HG02973 (cell line): ENCODE measurements around the gene CACNA2D1.

Source experiments
- ATAC-seq: cut with Tn5 transposase; IDR thresholded peaks from one replicate; pipeline ENCODE4 v1.9.1; 2021; ENCODE audit warnings: moderate library complexity; ENCODE audit not compliant: unreplicated experiment

CACNA2D1 gene

DNA sequence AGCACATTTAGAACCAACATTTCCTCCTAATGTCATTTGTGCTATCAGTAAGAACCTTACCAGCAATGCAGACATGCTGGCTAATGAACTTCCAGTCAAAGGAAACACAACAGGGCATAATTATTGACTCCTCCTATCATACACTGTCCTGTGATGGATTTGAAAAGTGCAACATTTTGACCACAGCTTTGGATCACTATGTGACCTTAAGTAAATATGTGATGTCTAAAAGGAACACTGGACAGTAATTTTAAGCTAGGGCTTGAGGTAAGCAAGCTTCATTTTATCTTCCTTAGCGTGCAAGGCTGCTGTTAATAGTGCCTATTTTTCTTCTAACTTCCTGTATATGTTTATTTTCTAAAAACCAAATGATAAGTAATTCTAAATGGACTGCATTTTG lies 433.2 kb downstream of the CACNA2D1 start:
- ATAC-seq = no peak

DNA sequence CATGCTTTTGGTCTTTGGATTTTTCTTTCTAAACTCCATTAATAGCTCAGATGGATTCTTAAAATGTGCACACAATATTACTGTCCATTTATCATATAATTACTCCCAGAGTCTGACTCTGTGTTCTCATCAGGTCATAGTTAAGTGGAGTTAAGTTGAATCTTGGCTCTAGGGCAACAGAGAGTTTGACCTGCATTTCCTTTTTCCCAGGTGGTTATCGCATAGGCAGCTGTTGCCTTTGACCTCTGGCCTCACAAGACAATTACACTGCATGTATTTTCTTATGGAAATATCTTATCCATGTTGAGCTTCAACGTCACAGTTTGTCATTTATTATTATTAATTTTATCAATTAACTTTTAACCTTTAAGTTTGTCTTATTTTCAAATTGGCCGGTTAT lies 436.3 kb downstream of the CACNA2D1 start:
- no peak for ATAC-seq

DNA sequence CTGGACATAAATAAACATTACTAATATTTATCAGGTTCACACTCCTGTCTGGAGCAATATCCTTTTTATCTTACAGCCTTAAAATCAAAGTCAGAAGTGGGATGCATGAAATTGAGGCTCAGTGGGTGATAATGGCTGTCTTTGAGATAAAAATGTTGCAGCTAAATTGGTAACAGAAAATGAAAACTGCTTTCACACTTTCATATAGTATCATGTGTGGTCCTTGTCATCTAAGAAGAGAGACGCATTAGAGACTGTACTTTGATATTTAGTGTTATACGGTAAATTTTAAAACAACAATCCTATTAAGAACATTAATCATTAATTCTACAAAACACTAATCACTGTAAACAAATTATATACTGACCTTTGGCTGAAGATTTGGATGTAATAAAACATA lies 438.5 kb downstream of the CACNA2D1 start:
- ATAC-seq = no peak

DNA sequence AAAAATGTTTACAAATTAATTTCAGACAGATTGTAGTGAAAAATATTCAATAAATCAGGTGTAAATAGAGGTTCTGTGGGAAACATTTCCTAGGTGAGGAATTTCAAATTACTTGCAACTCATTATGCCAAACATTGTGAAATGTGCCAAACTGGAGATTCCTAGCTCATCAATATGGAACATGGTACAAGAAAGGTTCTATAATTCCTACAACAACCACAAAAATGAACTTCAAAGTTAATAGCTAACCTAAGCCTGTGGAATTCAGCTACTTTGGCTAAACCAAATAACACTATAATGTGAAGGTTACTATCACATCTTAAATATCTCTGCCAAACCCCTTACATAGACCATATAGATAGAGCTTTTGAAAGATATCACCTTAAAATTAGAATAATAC lies 450.4 kb downstream of the CACNA2D1 start:
- ATAC-seq = no peak

DNA sequence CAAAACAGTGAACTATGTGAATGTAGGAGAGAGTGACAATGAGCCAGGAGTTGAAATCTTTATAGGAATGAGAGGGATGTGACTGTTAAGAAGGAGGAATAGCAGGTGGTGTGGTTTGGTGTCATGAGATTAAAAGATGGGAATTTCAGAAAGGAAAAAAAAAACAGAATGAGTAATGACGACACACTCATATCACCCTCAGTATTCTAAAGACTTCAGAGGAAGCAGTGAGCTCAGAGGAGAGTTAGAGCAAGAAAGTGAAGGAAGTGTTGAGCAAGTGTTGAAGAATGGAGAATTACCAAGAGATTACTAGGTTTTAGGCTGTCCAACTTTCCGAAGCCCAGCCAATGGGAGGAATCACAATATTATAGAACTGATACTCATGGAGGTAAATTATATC lies 453.2 kb downstream of the CACNA2D1 start:
- no peak for ATAC-seq

DNA sequence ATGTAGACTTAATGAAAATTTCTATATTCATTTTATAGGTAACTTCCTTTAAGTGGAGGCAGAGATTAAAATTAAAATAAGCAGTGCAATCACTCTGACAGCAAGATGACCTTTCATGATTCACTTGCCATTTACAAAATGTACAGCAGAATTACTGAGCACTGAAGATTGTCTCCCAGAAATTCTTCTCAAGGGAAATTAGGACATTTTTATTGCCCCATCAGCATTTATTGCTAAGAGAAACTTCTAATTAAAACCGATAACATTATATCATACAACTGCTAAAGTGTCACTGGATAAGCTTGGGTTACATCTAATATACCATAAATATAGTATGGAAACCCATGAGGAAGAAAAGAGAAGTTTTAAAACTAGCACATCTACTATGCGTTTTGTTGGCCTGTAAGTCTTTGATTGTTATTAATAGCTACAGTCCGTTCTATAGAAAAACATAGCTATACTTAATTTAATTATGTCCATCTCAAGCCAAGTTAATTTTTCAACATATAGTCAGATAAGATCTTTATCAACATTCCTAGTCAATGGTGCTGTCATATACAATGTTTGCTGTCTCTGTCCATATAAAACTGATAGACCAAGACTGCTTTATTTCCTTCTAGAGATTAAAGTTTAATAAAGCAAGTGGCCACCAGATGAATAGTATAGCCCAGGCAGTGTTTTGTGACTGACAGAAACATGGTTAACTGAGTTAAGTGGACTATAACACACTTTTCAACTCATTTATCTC lies 456.7 kb downstream of the CACNA2D1 start:
- ATAC-seq = no peak

DNA sequence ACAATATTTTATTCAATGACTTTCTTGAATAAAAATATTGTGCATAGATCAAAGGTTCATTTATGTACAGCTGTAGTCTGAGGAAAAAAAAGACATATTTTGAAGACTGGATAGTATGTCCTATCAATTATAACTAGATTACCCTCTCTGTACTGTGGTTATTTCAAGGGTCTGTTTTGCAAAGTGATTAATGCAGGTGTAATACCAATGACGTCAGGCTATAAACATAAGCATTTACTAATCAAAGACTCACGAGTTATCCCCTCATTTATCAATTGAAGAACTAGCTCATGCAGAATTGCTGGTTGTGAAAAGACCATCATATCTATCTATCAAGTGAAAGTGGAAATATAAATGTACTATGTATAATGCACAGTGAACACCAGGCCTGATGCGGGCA lies 460.2 kb downstream of the CACNA2D1 start:
- ATAC-seq = no peak

DNA sequence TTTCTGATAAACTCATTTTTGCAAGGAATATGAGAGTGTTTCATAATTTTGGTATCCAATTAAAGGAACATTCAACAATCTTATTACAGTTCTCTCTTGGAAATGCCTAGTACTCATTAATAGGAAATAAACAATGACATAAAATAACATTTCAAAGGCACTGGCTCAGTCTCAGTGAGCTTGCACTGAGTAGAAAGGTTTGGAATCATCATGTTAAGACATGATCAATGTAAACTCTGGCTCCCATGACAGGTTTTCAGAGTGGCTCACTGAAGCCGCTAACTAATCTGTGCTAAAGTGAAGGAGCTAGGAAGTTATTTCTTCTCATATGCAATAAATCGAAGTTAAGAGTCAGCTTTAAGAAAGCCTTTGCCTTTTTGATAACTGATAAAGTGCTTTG lies 470.5 kb downstream of the CACNA2D1 start:
- no peak for ATAC-seq

DNA sequence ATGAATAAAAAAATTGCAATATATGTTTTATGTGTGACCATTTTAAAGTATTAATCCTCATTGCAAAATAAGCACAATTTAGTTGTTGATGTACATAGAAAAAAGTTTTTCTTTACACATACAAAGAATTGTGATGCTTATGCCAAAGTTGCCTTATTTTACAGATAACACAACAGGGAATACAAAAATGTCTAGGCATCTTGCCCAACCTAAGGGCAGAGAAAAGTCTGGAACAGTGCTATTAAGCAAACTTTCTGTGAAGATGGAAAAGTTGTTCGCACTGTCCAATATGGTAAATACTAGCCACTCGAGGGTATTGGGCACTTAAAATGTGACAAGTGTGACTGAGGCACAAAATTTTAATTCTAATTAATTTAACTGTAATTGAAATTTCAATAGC lies 483.6 kb downstream of the CACNA2D1 start:
- ATAC-seq = no peak

DNA sequence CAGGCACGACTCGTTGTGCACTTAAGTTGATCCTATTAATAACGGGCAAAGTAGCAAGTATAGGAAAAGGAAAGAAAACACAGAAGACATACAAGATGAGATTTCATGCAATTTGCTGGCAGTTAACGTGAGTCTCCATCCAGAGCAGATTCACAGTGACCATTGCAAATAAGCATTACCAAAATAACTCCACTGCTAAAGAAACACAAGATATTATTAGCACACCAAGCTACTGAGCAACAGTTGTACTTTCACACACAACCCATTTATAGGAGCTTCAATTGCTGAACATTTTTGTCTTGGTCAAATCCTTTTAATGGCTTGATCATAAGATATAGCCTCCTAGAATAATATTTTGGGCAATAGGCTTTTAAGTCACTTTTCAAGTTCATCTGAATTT lies 486.1 kb downstream of the CACNA2D1 start:
- no peak for ATAC-seq

DNA sequence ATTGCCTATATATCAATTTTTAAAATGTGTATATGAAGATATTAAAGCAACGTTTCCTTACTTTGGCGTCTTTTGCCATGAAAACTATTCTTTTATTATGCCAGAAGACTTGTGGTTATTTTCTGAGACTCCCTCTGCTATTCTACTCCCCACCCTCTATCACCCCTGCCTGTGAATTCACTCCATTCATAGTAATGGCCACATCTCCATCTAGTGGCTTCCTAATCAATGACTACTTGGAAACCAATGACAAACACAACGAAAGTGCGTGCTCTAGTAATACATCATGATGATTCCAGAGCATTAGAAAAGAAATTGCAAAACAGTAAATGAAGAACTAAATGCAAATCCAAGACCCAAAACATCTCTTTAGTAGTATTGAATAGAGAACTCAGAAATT lies 487.1 kb downstream of the CACNA2D1 start:
- peak; percentile 89 for ATAC-seq

DNA sequence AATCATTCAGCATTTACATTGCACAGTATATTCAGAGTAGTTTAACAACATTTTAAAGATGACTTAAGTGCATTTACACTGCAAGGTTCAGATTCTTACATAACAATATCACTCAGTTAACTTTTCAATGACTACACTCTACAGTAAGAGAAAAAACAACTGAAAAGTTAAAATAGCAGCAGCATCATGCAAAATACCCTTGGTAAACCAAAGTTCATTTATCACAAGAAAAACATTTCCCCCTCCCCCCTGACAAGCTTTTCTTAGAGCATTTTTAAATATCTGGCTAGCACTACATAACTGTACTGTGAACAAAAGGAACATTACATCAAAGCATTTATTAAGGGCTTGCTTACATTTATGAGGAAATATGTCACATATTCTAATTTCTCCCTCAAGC lies 494.3 kb downstream of the CACNA2D1 start:
- no peak for ATAC-seq

DNA sequence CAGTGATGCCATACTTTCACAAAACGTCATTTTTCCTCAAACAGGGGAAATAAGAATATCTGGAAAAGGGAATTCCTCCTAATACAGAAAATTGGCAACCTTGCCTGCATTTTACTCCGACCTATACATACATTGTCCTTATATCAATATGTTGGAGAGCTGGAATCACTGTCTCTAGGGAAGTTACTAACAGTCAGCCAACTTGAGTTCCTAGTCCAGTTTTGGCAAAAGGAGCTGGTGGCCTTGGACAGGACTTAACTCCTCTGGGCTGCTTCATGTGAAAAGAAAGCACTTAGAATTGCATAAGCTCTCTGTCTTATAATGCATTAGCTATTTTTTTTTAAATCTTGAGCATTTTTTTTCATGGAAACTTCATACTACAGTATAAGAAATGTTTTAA lies 499.5 kb downstream of the CACNA2D1 start:
- ATAC-seq = no peak

DNA sequence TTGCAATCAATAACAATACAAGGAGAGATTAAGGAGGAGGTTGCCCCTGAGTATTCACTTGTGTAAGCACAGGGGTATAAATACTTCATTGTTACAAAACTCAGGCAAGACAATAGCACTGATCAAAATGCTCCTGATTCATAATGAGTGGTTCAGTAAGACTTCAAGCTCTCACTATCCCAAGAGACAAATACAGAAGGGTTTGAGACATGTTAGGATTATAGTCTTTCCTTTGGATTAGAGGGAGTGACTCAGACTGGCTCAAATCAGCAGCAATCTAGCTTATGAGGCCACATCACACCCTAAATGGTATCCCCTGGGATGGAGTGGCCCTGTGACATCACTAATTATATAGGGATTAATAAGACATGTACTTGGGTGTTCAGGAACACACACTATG lies 506.5 kb downstream of the CACNA2D1 start:
- no peak for ATAC-seq

DNA sequence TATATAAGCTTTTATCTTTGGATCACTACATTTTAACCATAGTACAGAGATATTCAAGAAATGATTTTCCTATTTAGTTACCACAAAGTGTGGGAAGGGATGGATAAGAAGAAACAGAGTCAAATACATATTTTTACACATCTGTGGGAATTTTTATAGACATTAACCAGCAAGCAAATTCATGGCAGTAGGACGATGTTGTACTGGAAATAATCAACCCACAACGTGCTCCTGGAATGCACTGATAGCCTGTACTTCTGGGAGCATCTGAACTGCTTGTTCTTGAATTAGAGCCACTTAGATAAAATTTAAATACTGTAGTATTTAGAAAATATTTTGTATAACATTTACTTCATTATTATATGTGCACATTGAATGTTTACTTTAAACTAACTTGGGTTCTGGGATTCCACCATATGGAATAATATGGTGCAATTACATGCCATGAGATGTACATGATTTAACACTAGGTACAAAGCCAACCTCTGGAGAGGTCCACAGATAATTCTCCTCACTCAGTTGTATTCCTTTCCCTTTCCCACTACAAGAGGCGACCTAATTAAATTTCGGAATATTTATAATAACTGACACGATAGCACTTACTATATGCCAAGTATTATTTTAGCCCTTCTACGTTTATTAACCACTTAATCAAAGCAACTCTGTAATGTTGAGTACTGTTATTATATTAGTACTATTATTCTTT lies 508.8 kb downstream of the CACNA2D1 start:
- ATAC-seq = no peak

DNA sequence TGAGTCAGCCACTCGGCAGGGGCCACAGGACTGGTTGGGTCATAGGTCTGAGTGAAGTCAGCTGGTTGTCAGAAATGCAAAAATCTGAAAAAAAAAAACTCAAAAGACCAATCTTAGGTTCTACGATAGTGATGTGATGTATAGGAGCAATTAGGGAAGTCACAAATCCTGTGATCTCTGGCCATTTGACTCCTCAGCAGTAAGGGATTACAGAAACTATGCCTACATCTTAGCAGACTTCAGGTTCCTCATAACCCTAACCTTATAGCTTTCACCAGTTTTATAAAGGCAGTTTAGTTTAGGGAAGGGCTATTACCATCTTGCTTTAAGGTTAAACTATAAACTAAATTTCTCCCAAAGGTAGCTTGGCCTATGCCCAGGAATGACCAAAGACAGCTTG lies 510.6 kb downstream of the CACNA2D1 start:
- ATAC-seq = no peak

DNA sequence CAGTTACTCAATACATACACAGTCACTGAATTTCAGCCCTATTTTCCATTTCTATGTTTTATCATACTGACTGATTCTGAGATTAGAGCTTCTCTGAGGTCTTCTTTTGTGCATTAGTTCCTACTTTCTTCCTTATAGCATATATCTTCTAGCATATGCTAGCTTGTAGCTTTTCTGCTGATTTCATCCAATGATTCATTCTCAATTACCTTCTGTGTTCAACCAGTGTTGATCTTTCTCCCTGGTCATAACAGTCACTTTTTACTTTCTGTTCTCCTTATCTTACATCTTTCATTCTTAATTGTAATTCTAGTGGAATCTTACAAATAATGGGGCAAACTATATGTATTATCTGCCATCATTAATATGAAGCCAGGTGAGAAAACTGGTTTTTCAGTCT lies 514.2 kb downstream of the CACNA2D1 start:
- ATAC-seq = no peak

DNA sequence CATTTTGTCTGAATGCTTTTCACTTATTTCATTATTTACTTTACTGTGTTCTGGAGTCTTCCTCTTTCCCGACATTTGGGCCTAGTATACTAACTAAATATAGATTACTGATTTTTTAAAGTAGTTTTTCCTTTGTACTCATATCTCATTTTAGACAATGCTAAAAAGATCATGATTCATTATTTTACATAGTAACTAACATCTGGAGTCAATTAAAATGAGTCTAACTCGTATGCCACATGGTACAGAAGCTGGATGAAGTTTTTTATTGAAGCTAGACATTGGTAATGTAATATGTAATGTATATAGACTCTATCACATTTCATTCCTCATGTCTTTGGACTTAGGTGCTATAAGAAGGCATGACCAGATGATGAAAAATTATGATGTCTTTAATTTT lies 517.4 kb downstream of the CACNA2D1 start:
- no peak for ATAC-seq

DNA sequence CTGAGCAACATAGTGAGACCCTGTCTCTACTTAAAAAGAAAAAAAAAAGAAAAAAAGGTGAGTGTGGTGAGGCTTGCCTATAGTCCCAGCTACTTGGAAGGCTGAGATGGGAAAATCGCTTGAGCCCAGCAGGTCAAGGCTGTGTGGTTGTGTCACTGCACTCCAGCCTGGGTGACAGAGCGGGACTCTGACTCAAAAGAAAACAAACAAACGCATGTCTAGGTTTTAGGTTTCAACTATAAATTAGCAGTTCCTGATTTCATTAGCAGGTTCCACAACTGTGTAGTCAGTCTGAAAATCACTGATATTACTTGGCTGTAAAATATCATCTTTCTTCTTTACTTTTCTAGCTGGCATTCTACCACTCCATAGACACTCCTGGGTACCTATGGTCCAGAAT lies 518.0 kb downstream of the CACNA2D1 start:
- peak; percentile 88 for ATAC-seq

DNA sequence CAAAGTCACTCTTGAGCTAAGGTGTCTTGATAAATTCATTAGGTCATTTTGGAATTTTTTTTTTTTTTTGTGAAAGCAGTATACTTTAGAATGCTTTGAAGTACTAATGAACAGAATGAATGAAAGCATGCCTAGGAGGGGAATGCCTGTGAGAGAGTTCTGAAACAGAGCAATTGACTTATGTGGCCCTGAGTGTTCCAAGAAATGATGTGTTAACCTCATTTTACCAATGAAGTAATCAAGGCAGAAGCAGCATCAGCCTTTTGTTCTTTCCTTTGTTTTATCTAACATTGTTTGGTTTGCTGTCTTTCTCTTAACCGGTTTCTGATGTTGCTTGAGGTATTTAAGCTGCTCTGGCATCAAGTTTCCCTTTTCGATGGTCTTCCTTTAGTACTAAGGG lies 519.1 kb downstream of the CACNA2D1 start:
- ATAC-seq = peak; percentile 49

DNA sequence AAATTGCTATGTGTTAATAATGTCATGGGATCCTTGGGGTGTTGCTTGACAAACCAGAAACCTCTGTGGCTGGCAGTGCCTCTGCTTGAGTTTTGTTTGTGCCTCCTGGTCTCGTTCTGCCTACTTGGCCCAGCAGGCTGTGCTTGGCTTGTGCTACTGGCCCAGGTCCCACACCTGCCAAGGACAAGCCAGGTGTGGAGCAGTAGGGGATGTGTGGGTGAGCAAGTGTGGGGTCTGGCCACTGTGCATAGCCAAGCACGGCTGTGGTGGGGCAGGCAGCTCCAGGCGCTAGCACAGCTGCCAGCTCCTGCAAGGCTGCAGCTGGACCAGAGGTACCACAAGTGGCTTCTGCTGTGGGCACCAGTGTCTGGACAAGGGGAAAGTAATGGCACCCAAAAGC lies 524.1 kb downstream of the CACNA2D1 start:
- no peak for ATAC-seq

DNA sequence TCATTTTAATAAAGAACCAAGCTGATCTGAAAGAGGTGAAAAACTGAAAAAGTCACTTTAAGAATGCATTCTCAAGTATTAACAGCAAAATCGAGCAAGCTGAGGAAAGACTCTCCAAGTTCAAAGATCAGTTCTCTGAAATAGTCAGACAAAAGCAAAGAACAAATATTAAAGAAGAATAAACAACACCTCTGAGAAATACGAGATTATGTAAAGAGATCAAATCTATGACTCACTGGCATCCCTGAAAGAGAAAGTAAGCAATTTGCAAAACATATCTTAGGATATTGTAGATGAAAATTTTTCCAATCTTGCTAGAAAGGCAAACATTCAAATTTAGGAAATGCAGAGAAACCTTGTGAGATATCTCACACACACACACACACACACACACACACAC lies 535.4 kb downstream of the CACNA2D1 start:
- no peak for ATAC-seq

DNA sequence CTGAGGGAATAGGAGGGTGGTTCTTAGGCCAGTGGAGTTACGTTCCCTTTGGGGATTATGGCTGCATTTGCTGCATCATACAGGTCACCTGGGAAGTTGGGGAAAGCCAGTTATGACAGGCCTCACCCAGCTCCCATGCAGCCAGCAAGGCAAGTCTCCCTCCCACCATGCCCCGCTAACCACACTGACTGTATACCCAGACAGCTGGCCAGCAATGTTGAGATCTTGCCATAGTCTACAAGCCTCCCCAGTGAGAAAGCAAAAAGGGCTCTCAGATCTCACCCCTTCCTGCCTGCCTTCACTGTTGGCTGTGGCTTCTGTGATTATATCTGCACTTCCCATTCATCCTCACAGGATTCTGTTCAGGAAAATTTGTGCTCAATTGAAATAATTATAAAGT lies 540.5 kb downstream of the CACNA2D1 start:
- ATAC-seq = no peak
